T-helper 9 cell (primary cell): ENCODE measurements around the gene PDE11A.
"Not testable (repeated sequence)": the region's sequence is repeated elsewhere in the genome, so short reads cannot be mapped to it uniquely, and the experiment has no call there.

Experiments
- DNase-seq: peaks from one replicate; pipeline ENCODE4 v3.0.0-alpha.2; 2020

Gene PDE11A

DNA sequence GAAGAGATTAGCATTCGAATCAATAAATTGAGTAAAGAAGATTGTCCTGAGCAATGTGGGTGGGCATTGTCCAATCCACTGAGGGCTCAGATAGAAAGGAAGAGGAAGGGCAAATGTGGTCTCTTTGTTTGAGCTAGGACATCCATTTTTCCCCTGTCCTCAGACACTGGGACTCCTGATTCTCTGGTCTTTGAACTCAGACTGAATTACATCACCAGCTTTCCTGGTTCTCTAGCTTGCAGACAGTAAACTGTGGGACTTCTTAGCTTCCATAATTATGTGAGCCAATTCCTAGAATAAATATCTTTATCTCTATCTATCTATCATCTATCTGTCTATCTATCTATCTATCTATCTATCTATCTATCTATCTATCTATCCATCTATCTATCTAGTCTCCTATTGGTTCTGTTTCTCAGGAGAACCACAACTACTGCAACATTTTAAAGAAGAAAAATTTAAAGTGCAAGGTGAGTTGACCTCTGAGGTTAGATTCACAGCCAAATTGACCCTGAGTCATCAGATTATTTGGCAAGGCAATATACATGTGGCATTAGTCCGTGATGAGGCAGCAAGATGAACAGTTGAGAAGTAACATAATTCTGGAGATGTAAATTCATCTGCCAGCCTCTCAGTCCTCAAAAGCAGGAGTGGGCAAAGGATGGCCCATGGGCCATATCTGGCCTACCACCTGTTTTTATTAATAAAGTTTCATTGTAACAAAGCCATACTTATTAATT, 191.4 kb downstream of the PDE11A start:
- no peak for DNase-seq

DNA sequence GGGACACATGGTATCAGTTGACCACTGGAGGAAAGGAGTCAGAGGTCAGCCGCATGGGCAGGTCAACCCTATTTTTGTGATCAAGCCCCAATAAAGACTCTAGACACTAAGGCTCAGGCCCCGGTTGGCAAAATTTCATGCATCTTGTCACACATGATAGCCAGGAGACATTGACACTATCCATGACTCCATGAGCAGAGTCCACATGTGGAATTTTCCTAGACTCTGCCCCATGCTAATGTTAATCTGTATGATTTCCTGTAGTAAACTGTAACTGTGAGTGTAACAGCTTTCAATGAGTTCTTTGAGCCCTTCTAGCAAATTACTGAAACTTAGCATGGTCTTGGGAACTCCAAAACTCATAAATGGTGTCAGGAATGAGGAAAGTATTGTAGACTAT, 192.3 kb downstream of the PDE11A start:
- no peak for DNase-seq

DNA sequence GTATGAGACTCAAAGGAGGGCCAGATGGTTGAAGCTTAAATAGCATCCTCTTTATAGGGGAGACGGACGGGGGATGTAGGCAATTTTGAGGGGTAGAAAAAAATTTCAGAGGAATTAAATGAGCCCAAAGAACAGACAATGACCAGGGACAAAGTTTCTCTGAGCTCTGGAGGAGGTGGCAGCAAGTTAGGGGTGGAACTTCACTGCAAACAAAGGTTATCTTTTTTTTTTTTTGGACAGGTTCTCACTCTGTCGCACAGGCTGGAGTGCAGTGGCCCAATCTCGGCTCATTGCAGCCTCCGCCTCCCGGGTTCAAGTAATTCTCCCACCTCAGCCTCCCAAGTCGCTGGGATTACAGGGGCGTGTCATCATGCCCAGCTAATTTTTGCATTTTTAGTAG, 195.6 kb downstream of the PDE11A start:
- no peak for DNase-seq

DNA sequence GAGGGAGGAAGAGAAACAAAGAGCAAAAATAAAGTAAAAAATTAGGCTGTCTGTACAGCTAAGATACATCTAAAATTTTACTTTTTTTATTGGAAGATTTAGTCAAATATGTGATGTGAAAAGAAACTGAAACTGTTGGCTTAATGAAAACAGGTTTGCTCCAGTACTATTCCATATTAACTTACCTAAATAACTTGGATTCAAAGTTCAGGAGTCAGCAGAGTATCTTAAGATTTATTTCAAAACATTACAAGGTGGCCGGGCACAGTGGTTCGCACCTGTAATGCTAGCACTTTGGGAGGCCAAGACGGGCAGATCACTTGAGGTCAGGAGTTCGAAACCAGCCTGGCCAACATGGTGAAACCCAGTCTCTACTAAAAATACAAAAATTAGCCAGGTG, 197.9 kb downstream of the PDE11A start:
- DNase-seq: no peak

DNA sequence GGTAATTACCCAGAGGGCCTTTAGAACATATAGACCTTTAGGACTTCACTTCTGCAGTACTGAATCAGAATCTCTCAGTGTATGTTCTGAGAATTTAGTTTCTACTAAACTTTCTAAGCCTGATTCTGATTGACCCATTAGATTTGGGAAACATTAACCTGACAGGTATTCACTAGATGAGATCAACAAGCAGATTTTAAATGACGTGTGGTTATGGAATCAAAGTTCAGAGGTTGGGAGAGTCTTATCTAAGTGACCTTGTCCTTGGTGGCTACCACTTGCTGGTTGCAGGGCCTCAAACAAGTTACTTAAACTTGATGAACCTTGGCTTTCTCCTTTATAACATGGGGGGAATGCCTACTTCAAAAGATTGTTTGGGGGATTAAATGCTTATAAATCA, 198.7 kb downstream of the PDE11A start:
- DNase-seq: no peak

DNA sequence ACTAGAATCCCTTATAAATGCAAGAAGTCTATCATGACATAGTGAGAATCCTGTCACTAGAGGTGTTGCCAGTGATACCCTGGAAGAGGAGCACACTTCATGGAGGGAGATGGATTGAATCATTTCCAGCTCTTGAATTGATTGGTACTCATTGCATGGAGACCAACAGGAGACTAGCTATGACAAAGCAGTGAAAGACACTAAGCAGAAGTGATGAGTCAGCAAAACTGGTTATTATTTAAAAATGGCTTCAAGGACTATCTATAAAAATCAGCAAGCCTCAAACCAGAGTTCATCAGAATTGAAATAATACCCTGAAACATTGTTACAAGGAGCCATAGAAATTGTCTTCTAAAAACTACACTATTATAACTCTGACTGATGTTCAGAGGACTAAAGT, 200.3 kb downstream of the PDE11A start:
- DNase-seq: no peak

DNA sequence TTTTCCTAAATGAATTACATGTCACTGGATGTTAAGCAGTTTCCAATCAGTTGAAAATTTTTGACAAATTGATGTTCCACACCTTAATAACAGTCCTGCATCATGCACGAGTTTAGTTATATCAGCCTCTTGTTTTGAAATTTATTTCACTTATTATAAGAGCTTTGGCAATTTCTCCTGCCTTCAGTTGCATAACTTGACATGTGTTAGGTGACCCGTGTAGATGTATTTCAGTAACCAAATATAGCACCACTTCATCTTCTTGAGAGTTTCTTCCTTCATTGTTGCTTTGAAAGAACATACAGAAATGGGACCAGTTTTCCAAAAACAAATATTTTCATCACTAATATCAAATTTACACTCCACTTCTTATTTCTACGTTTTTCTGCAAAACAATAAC, 202.7 kb downstream of the PDE11A start:
- DNase-seq: no peak

DNA sequence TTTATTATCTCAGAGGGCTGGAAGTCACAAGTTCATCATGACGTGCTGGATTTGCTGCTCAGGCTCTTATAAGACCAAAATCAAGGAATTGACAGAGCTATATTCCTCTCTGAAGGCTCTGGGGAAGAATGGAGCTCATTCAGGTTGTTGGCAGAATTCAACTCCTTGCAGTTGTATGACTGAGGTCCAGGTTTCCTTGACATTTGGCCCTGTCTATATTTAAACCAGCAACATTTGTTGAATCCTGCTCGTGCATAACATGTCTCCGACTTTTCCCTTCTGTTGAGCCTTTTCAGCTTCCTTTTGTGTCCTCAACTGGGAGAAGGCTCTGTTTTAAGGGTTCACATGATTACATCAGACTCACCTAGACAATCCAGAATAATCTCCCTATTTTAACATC, 203.4 kb downstream of the PDE11A start:
- no peak for DNase-seq

DNA sequence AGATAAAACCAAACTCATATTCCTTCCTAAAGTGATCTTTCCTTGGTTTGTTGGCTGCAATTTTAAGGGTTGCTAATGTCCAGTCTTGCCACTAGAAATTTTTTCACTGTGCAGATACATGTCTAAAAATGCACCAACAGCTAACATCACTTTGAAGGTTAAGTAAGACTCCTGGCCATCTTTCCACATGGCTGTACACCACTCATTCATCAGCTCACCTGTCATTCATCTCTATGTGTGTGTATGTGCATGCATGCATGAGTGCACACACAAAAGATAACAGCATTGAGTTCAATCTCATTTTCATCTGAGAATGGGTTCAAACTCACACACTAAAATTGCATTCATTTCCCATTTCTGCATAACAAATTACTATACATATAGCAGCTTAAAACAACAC, 203.8 kb downstream of the PDE11A start:
- DNase-seq: no peak

DNA sequence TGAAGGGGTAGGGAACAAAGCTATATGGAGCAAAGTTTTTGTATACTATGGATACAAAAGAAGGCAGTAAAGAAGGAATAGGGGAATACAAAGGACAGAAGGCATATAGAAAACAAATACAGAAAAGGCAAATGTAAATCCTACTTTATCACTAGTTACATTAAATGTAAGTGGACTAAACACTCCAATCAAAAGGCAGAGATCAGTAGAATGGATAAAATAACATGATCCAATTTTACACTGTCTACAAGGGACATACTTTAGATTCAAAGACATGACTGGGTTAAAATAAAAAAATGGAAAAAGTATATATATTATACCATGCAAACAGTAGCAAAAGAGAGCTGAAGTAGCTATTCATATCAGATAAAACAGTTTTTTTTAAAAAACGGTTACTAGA, 215.0 kb downstream of the PDE11A start:
- DNase-seq: no peak

DNA sequence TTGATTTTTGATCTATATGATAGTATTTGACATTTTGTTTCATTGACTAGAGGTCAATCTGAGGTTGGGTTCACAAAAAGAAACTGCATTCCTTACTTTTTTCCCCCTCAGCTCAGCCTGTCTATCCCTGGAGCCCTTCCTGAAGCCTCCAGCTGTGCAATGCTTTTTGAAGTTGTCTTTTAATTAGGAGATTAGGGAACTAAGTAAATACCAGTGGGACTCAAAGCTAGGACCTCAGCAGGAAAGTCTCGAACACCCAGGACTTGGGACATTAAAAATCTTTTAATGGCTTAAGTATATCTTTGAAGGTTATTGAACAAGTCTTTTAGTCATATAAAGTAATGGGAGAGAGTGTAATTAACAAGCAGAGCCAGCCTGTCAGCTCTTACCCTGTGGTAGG, 220.2 kb downstream of the PDE11A start:
- no peak for DNase-seq

DNA sequence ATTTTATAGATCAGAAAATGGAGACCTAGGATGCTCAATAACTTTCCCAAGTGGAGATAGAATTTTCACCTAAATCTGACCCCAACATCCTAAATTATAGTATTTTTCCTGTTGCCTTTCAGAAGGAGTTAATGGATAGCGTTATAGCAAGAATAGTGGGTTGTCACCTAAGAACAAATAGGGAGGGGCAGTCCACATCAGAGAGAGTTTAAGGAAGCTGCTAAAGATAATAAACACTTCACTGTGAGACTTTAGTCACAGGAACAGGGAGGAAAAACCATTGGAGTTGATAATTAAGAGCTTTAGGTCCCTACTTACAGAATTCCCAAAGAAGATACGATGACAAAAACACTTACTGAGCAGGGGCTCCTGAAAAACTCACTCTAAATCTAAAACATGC, 229.4 kb downstream of the PDE11A start:
- DNase-seq: no peak

DNA sequence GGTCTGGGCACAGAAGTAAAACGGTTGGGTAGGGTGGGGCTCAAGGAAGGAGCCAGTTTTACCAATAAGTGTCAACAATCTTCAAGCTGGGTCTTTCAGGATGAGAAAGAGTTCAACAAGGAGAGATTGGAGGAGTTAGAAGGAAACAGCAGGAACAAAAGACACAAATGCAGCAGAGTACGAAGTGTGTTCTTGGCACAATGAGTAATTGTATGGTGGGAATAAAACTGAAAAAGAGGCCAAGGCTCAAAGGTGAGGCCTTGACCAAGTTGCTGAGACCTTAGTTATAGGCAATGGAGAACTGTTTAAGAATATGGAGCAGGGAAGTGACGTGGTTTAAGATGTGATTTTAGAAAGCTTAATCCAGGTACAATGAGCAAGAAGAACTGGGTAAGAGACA, 230.3 kb downstream of the PDE11A start:
- DNase-seq: no peak

DNA sequence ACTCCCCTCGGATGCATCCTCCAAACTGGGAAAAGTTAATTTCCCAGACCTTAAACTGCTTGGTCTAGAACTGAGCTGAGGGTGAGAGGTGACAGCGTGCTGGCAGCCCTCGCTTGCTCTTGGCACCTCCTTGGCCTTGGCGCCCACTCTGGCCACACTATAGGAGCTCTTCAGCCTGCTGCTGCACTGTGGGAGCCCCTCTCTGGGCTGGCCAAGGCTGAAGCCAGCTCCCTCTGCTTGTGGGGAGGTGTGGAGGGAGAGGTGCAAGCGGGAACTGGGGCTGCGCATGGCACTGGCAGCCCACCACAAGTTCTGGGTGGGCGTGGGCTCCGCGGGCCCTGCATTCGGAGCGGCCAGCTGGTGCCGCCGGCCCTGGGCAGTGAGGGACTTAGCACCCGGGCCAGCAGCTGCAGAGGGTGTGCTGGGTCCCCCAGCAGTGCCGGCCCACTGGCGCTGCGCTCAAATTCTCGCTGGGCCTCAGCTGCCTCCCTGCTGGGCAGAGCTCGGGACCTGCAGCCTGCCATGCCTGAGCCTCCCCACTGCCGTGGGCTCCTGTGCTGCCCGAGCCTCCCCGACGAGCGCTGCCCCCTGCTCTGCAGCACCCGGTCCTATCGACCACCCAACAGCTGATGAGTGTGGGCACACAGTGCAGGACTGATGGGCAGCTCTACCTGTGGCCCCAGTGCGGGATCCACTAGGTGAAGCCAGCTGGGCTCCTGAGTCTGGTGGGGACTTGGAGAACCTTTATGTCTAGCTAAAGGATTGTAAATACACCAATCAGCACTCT, 237.0 kb downstream of the PDE11A start:
- not testable (repeated sequence) for DNase-seq

DNA sequence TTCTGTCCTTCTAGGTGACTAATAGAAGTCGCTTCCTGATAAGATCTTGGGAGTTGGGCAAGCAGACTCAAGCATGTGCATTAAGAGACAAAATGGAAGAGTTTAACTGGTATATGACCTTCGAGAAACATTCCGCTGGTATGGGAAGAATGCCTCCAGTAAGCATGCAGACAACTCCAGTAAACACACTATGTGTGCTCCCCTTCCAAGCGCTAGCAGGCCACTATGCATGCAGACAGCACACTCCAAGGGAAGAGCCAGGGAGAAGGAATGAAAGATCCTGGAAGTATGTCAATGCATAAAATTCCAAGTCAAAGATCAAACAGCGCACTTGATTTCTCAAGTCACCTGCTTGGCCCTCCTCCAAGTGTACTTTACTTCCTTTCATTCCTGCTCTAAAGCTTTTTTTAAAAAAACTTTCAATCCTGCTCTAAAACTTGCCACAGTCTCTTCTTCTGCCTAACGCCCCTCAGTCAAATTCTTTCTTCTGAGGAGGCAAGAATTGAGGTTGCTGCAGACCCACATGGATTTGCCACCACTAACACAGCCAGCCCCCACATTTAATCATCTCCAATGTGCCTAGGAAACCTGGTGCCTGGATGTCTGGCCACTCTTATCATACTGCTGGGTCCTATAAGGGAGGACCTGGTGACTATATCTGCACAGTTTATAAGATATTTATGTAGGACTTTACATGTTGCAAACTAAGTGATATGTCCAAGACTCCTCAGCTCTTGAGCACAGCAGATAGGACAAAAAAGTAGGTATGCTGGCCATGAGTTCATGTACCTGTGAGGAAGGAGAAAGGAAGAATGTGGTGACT, 239.8 kb downstream of the PDE11A start:
- DNase-seq: no peak

DNA sequence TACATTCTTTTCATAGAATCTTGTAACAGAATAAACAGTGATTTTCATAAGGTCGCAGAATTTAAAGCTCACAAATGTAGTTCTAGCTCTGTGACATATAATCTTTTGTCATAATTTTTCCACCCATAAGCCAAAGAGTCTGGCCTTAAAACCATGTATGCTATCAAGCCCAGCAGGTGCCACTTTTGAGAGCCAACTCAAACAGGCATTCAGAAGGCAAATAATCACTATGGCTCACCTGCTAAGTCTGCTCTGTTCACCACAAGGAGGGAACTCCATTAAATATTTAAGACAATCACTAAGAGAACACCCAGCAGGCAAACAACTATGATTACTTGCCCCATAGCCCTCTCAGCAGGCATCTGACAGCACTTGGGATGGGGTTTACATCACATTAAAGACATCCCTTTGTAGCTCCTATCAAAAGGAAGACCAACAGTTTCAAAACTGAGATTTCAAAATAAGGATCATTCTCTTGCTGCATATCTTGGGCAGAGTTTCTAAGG, 241.6 kb downstream of the PDE11A start:
- DNase-seq: no peak

DNA sequence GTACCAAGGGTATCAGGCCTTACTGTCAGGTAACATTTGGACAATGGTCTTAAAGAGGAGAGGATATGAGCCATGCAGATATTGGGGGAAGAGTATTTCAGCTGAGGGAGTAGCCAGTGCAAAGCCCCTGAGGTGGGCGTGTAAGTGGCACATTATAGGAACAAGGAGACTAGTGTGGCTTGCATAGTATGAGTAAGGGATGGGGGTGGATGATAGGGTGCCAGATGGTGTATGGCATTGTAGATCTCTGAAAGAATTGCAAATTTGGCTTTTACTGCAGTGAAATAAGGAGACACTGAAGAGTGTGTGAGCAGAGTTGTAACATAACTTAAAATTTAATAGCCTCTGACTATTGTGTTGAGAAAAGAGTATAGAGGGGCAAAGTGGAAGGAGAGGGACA, 244.0 kb downstream of the PDE11A start:
- DNase-seq: no peak

DNA sequence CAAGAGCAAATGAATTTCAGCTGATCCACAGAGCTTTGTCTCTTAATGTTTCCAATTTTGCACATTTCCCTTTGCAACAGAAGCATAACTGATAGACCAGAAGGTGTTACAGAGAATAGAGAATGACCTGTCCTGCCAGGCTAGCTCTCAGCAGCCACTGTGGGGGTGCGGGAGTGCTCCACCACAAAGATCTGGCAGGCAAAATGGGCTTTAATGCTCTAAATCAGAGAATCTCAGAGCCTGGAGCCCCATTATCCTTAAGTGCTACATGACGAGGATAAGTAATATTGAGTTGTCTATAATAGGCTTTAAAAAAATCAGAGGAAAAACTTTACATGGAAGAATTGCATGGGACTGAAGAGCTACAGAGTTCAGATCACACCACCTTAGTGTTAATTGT, 245.7 kb downstream of the PDE11A start:
- no peak for DNase-seq

DNA sequence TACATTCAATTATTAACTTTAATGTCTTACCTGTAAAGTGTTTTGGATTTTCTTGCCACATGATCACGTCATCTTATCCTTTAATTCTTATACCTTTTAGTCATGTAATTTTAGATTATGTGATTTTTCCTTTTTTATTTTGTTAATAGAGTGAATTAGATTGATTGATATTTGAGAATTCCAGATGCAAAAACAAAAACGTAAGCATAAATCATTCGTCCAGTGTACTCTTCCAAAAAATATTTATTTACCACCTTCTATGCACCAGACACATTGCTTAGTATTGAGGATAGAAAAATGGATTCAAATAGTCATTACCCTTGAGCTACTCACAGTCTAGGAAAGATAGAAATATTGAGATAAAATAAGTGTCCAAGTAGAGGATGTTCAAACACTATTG, 249.6 kb downstream of the PDE11A start:
- DNase-seq: no peak

DNA sequence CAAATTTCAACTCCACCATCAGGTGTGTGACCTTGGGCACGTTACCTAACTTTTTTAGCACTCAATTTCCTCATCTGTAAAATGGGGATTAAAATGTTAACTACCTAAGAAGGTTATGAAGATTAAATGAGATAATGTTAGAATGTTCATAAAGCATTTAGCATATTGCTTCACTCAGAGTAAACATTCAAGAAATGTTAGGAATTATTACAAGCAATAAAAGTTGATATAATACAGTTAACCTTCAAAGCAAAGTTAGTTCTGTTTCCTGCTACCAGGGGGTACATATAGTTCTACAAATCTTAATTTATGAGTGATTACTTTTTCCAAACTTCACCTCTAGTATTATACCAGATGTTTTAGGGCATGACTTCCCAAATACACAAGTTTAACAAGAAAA, 254.2 kb downstream of the PDE11A start:
- no peak for DNase-seq

DNA sequence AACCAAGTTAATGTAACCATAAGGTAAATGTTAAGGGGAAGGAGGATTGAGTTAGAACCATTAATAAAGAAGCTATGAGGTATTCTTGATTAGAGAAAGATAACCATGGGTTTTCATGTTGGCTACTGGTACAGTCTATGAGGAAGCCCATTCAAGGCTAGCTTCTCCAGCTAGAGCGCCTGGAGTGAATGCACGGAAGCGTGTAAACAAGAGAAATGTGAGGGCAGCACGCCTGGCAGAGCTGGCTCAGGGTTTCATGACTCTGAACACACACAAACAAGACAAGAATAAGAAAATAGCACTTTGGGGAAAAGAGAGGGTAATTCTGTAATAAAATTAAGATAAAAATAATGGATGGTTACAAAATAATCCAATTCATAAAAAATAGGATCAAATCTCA, 255.3 kb downstream of the PDE11A start:
- DNase-seq: no peak

DNA sequence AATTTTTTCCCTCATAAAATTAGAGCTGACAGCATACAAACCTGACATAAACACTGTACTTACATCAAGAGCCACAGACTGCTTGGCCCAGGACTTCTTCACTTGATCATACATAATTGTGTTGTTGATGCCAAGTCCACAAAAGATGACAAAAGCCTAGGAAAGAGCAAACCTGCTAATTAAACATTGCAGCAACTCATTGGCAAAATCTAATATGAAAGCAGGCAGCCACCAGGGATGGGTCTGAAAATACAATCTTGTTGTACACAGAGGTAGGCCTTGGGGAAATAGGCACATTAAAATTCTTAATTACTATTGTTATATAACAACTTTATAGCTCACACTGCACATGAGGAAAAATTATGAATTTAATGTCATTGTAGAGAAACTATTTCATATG, 255.8 kb downstream of the PDE11A start:
- DNase-seq: no peak

DNA sequence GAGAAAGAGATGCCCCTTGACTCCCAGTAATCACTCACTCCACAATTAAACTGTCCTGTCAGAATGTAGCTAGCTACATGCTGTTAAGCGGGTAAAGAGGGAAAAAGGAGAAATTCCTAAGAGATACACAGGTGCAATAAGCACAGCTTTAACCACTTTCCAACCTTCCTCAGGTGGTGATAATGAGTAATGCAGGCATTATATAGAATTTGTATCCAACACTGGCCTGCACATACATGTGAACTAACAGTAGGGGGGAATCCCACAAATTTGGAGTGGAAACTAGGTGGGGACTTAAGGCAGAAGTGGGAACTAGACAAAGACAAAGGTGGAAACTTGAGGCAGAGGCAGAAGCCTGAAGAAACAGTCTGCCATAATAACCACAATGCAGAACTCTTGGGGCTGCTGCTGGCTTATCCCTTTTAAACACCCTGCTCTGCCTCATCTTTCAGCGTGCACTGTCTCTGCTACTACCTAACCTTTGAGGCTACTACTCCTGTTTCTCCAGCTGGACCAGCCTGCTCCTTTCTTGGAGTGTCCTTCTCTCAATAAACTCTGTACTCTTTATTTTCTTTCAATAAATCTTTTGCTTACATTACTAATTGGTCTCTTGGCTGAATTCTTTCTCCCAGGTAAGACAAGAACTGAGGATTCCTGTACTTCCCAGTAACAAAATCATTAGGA, 259.7 kb downstream of the PDE11A start:
- no peak for DNase-seq
